Measurements from ENCODE around the gene GAS2L3.
"Not testable (repeated sequence)": the region's sequence is repeated elsewhere in the genome, so short reads cannot be mapped to it uniquely, and the experiment has no call there.

Gene GAS2L3

GRCh38 chr12:100576331-100577036 lies 3.0 kb downstream of the GAS2L3 start:
- peak; percentile 51 for DNase-seq

DNA sequence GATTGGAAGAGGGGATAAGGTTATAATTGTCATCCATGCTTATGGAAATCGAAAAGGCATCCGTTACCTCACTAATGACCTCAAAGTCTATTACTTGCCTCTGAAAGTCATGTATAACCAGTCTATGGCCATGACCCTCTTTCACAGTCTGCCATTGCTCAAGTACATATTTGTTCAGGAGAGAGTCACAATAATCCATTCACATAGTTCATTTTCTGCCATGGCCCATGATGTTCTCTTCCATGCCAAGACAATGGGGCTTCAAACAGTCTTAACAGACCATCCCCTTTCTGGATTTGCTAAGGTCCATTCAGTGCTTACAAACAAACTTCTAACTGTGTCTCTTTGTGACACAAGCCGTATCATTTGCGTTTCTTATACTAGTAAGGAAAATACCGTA lies 5.4 kb downstream of the GAS2L3 start:
- no peak for DNase-seq

DNA sequence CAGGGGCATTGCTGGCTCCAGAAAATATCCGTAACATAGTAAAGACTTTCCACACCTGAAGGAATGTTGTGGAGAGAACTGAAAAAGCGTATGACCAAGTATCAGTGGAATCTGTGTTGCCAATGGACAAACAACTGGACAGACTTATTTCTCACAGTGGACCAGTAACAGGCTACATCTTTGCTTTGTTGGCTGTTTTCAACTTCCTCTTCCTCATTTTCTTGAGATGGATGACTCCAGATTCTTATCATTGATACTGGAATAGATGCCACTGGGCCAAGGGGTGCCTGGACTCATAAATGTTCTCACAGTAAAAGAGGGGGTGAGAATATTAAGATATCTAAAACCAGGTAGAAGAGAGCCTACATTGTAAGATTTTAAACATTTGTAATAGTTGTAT lies 6.4 kb downstream of the GAS2L3 start:
- no peak for DNase-seq

DNA sequence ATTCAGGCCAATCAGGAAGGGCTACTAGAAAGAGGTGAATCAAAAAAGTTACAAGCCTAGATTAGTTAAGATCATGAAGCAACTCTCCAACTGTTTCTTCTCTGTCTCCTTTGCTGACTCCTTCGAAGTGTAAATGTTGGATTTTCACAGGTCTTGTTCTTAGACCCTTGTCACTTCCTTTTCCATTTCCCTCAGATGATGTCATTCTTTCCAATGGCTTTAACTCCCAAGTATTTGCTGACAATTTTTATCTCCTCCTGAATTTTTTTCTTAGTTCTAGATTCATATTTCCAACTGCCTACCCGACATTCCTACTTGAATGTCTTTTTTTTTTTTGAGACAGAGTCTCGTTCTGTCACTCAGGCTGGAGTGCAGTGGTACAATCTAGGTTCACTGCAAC lies 10.8 kb downstream of the GAS2L3 start:
- no peak for DNase-seq

DNA sequence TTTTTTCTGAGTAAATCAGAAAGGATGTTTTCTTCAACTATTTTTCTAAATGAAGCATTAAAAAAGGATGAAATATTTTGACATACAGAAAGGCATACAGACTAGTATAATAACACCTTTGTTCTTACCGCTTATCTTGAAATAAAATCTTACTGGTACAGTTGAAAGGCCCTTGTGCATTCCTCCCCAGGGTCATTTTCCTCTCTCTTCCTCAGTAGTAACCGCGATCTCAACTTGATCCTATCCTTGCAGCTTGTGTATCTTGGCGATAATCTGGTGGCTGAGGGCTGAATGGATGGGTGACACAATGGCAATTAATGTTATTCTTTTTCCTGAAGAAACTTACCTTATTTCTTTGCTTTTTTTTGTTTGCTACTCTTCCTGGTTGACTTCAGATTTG lies 18.5 kb downstream of the GAS2L3 start:
- no peak for DNase-seq

DNA sequence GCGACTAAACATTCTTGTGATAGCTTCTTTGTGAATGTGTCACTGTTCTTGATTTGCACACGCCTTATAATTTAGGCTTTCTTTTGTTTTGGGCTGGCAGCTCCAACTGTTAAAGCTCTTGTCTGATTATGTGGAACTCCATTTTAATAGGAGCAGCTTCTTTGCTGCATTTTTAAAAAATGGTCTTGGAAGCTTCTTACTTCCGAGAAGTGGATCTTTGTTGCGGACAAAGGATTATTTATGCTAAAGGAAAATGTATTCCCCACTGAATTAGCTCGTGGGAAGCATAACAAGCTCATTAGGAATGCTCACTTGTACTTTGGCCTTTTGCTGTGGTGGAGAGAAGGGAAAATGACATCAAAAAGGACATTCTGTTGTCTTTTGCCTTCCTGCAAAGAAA lies 20.0 kb downstream of the GAS2L3 start:
- no peak for DNase-seq

- no peak for DNase-seq
These were observed 28.1 kb downstream of the GAS2L3 start for GRCh38 chr12:100601626-100602025.

- not testable (repeated sequence) for DNase-seq
These were observed 29.5 kb downstream of the GAS2L3 start for GRCh38 chr12:100602997-100603396.

GRCh38 chr12:100608776-100609175 lies 35.3 kb downstream of the GAS2L3 start:
- DNase-seq, result peak; percentile 18

DNA sequence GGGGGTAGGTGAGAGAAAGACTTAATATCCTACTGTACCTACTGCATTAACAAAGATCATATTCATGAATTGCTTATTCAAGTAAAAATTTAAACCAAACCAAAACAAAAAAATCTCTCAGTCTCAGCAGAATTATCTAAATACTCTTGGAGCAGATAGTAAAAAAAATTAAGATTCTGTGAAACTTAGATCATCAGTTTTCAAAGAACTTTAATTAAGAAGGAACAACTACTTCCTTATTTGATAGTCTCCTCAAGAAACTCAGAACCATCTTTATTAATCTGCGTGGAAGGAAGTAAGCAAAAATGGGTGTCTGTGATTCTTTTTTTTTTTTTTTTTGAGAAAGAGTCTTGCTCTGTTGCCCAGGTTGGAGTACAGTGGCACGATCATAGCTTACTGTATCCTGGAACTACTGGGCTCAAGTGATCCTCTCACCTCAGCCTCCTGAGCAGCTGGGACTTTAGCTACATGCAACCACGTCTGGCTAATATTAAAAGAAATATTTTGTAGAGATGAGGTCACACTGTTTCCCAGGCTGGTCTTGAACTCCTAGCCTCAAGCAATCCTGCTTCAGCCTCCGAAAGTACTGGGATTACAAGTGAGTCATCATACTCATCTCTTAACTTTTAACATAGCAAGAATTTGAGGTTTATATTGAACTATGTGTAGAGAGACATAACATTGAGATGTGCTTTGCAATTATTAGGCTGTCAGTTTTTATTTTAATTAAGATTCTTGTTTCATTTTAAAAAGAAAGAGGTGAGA lies 37.4 kb downstream of the GAS2L3 start:
- no peak for DNase-seq

GRCh38 chr12:100612606-100613005 lies 39.1 kb downstream of the GAS2L3 start:
- no peak for DNase-seq

GRCh38 chr12:100624571-100624970 lies 51.1 kb downstream of the GAS2L3 start:
- DNase-seq, result peak; percentile 47

DNA sequence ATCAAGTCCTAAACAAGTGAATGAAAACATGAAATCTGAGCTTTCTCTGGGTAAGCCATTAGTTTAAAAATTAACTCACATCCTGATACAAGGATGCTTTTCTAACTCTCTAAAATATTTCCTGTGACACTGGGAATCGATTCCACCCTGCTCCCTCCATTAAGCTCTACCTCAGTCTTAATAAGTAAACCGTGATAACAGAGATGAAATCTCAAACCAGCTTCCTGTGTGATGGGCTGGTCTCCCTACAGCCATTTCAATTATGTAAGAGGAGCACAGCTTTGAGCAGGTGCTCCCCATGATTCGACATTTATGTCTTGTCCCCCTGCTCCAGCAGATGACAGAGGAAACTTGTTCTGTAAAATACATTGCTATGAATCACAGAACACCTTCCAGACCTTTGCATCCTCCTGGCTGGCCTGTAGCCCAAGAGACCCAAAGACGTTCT lies 59.0 kb downstream of the GAS2L3 start:
- DNase-seq, result no peak

GRCh38 chr12:100633082-100633785 lies 59.8 kb downstream of the GAS2L3 start:
- DNase-seq, result not testable (repeated sequence)

- DNase-seq, result no peak
These were observed 69.8 kb downstream of the GAS2L3 start for GRCh38 chr12:100643246-100643645.

DNA sequence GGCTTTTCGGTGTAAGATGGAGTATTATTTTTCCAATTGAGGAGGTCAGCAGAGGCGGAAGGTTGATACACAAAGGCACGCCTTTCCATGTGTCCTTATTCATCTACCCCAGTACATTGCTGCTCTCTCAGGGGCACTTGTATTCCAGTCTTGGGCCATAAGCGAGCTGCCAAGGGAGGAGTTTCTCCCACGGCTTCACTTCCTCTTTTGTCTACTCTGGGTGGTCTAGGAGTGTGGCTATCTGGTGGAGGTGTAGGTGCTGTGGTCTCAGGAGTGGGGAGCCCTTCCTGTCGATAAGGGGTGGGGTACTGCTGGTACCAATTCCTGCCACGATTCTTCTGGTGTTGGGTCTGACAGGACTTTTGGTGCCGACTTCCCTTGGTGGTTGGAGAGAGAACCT lies 73.4 kb downstream of the GAS2L3 start:
- no peak for DNase-seq

DNA sequence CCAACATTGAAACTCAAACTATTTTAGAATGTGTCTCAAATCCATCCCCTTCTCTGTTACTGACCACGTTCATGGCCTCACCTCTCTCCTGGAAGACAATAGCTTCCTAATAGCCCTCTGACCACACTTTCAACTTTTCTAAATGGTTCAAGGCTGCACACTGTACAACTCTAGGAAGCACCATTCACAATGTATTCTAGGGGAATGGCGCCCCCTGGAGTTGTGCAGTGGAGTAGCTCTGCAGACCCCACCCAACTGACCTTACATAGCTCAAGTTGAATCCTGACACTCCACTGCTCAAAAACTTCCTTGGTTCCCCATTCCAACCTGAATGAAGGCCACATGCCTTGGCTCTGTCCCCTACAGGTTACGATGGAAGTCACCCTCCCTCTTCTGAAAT lies 77.6 kb downstream of the GAS2L3 start:
- no peak for DNase-seq

DNA sequence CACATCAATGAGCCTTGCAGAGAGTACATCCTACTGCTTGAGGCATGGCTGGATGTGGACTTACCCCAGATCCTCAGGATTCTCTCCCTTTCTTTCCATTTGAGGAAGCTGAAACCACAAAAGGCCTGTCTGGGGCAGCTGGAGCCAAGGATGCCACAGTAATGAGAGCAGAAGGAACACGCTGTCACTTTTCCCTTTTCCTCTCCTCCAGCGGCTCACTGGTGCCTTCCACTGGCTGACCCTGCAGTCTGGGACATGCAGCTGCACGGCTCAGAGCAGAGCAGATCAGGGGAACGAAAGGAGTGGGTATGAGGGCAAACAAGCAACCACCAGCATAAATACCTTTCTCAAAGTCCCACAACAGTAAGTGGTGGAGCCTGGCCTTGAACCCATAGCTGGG lies 78.2 kb downstream of the GAS2L3 start:
- no peak for DNase-seq

DNA sequence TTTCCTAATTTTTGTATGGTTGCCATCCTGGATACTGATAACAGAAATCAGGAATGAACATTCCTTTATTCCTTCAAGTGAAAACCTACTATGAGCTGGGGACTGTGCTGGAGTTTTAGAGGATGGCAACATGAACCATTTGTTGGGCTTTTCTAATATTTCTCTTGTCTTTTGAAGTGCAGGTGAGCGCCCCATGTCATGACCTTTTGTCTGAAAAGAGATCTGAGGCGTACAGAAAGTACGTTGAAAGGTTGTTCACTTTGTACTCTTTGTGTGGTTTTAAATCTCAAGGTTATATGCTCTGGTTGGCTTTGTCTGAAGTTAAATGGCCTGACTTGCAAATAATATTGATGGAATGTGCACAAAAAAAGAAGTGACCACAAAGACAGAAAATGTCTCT lies 79.0 kb downstream of the GAS2L3 start:
- DNase-seq, result no peak

- no peak for DNase-seq
These were observed 82.7 kb downstream of the GAS2L3 start for GRCh38 chr12:100656141-100656540.

- no peak for DNase-seq
These were observed 83.4 kb downstream of the GAS2L3 start for GRCh38 chr12:100656856-100657255.

GRCh38 chr12:100661300-100661951 lies 87.9 kb downstream of the GAS2L3 start:
- DNase-seq, result no peak

DNA sequence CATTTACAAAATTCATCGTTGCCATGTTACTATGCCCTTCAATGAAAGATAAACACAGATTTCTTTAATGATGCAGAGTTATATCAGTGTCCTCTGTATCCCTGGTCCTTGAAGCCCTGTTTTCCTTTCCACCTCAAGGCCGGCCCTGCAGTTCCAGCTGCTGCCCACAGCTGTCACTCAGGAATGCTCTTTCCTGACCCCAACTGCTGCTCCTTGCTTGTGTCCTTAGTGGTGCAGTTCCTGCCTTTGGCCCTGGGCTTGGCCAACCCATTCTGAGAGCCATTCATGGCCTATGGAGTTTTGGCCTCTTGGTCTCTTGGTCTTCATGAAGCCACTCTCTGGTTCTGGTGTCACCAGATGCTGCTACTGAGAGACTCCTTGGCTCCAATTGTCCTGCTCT lies 93.1 kb downstream of the GAS2L3 start:
- DNase-seq, result no peak
